Right atrium auricular region (tissue), 2 donors: ENCODE results near the gene CLDN22. TPM values are rescaled to one million over a fixed set of nuclear protein-coding genes. Genes with fewer than 3 reads are reported as not detected.

Experiments
- DNase-seq: peaks from one replicate; pipeline ENCODE4 v3.0.0-alpha.2; 2019; ENCODE audit warnings: low spot score
- H3K27ac ChIP-seq, 2 donors: fragments of 200-600 bp; sonication (generic); 1 replicate in 1 of 2; 2 replicates in 1 of 2; pipeline ENCODE4 v1.5.1; 2016 to 2019
- H3K27me3 ChIP-seq, 2 donors: fragments of 200-600 bp; sonication (generic); one replicate each; pipeline versions ENCODE4 v1.5.1 to v1.6.0; 2017 to 2019
- H3K36me3 ChIP-seq: fragments of 200-600 bp; sonication (generic); one replicate; pipeline ENCODE4 v1.5.1; 2016
- H3K4me1 ChIP-seq, 2 donors: fragments of 200-600 bp; sonication (generic); one replicate each; pipeline versions ENCODE4 v1.5.1 to v1.6.0; 2017 to 2019
- H3K4me3 ChIP-seq, 2 donors: fragments of 200-600 bp; sonication (generic); 1 replicate in 1 of 2; 2 replicates in 1 of 2; pipeline ENCODE4 v1.5.1; 2017 to 2019; ENCODE audit warnings: mild to moderate bottlenecking in 1 of 2, moderate library complexity in 1 of 2
- H3K9me3 ChIP-seq, 2 donors: fragments of 200-600 bp; sonication (generic); one replicate each; pipeline ENCODE4 v1.5.1; 2019
- total RNA-seq, 2 donors: library from RNA; depleted of rRNA; stranded (reverse); fragments of >200 nt; gene quantifications; one replicate each; pipeline ENCODE4 v1.1.0, GENCODE V29; 2016
- TF ChIP-seq, protein P1 (sequence below), 2 donors: fragments of 200-600 bp; sonication (generic); IDR thresholded peaks; one replicate each; pipeline ENCODE4 v1.5.1; 2019; ENCODE audit warnings: antibody characterized with exemption in 2 of 2

The CLDN22 gene
- not detected for total RNA-seq

DNA sequence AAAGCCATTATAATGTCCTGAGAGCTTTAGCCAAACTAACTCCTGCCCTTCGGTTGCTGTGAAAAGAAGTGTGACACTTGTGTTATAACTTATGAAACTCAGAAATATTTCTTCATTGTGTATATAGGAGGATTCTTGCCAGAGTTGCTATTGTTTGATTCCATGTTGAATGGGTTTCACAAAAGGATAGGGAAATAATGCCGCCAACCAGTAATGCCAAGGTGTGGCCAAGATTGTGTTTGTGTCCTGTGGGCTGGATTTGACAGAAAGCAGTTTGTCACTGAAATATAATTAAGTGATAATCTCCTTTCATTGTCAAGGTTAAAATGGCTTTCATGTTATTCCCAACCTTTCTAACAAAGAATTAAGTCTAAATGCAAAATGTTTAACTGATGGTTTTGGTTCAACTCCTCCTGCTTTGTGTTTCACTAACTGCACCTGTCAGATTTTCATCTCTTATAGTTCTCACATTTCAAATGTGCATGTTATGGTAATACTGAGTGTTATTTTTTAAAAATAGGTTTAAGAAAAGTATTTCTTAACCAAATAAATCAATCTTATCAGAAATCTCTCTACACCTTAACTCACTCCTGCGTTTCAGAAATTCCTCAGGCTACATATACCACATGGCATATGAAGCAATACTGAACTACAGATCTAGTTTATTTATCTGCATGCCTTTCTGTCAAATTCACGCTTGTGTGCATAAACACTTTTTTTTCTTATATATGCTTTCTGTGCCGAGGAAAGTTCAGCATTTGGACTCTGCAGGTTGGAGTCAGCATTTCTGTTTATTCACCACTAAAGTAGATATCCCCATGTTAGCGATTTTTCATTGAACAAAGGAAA, at the start of gene CLDN22:
Gene CLDN22 (minus strand): TSS at position 66 of the 849 bp plus-strand sequence. CDS start 58 bp downstream, at position 8.
- TF ChIP-seq, protein P1, sequence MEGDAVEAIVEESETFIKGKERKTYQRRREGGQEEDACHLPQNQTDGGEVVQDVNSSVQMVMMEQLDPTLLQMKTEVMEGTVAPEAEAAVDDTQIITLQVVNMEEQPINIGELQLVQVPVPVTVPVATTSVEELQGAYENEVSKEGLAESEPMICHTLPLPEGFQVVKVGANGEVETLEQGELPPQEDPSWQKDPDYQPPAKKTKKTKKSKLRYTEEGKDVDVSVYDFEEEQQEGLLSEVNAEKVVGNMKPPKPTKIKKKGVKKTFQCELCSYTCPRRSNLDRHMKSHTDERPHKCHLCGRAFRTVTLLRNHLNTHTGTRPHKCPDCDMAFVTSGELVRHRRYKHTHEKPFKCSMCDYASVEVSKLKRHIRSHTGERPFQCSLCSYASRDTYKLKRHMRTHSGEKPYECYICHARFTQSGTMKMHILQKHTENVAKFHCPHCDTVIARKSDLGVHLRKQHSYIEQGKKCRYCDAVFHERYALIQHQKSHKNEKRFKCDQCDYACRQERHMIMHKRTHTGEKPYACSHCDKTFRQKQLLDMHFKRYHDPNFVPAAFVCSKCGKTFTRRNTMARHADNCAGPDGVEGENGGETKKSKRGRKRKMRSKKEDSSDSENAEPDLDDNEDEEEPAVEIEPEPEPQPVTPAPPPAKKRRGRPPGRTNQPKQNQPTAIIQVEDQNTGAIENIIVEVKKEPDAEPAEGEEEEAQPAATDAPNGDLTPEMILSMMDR (IDR thresholded peaks at IDR 0.05) = no peak

DNA sequence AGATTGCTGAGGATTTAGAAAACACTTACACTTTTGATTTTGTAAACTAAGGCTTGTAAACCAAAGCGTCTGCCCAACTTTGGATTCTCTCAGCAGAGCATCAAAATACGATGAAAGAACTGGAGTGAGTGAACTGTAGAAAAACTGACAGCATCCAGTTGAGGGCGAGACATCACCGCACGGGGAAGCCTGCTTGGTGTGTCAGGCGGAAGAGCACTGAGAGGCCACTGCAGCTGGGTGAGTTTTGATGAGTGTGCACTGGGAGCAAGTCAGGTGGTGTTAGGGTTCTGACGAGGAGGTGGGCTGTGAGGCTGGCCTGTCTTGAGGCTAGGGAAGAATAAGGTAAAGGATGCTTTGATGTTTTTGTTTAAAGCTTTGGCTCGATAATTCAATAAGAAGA, 49.0 kb upstream of the CLDN22 start:
- TF ChIP-seq, protein P1 (IDR thresholded peaks at IDR 0.05) = no peak
- no peak overlapping the region for H3K4me3 ChIP-seq
- no peak for DNase-seq
- H3K27ac ChIP-seq = no peak overlapping the region
- no peaks in the 10 kb centered on the region for H3K36me3 ChIP-seq
- no peaks in the 10 kb centered on the region for H3K4me1 ChIP-seq
- H3K27me3 ChIP-seq = no peaks in the 10 kb centered on the region
- H3K9me3 ChIP-seq = peaks cover 0 to 7% of the 10 kb centered on the region in 2 donors

More for the DNA sequence above, at the start of gene CLDN22:
- Histone ChIP-seq H3K27me3 (no peaks in the 10 kb centered on the region), H3K4me3 (no peak within 1 kb of the TSS), H3K27ac (no peak within 1 kb of the TSS), H3K36me3 (no peaks in the 10 kb centered on the region), H3K4me1 (no peaks in the 10 kb centered on the region), H3K9me3 (no peaks in the 10 kb centered on the region)
- no peak for DNase-seq

DNA sequence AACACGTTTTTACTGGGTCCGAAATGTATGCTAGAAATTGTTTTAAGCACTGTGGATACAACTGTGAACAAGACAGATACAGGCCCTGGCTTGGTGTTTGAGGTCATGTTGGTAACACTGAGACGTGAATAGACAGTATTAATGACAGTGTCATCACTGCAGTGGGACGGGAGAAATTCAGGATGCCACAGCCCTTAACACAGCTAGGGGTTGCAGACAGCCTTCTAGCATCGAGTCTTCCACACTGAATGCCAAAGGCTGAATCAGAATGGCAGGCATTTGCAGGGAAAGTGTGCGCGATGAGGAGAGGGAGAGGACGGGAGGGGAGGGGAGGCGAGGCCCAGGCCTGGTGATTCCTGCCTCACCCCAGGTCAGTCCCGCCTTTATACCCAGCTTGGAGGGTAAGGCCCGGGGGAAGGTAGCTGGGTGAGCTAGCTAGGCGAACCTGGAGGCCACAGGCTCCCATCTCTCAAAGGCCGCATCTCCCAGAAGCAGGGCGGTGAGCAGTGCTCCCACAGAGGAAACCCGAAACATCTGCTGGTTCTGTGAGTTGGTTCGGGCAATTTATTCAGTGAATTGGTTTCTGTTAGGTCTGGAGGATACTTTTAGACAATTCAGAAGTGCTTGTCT, 46.2 kb upstream of the CLDN22 start:
- H3K4me1 ChIP-seq = no peaks in the 10 kb centered on the region
- no peak for DNase-seq
- TF ChIP-seq, protein P1 (IDR thresholded peaks at IDR 0.05) = no peak

DNA sequence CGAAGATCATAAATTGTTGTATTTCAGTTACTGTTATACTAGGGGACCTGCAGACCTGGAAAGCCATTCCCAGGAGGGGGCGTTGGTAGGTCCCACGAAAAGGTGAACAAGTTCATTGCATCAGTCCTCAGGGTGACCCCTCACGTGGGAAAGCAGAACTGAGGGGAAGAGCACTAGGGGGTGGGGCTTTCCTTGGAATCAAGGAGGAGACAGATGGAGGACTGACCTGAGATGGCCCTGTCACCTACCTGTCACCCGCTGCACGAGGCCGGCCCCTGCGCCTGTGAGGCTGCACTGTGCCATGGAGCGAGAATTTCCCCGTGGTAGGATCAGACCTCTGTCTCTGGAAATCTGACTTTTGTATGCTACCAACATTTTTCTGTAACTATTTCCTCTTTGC, 43.9 kb upstream of the CLDN22 start:
- no peak for DNase-seq
- H3K4me1 ChIP-seq = no peaks in the 10 kb centered on the region
- no peaks in the 10 kb centered on the region for H3K27me3 ChIP-seq
- no peaks in the 10 kb centered on the region for H3K36me3 ChIP-seq
- H3K27ac ChIP-seq = no peak overlapping the region
- TF ChIP-seq, protein P1 (IDR thresholded peaks at IDR 0.05) = no peak
- no peak overlapping the region for H3K4me3 ChIP-seq
- H3K9me3 ChIP-seq = no peaks in the 10 kb centered on the region

More for the DNA sequence above, 46.2 kb upstream of the CLDN22 start:
- Histone ChIP-seq H3K27ac (no peak overlapping the region), H3K27me3 (no peaks in the 10 kb centered on the region), H3K36me3 (no peaks in the 10 kb centered on the region), H3K4me3 (no peak overlapping the region), H3K9me3 (no peaks in the 10 kb centered on the region)

DNA sequence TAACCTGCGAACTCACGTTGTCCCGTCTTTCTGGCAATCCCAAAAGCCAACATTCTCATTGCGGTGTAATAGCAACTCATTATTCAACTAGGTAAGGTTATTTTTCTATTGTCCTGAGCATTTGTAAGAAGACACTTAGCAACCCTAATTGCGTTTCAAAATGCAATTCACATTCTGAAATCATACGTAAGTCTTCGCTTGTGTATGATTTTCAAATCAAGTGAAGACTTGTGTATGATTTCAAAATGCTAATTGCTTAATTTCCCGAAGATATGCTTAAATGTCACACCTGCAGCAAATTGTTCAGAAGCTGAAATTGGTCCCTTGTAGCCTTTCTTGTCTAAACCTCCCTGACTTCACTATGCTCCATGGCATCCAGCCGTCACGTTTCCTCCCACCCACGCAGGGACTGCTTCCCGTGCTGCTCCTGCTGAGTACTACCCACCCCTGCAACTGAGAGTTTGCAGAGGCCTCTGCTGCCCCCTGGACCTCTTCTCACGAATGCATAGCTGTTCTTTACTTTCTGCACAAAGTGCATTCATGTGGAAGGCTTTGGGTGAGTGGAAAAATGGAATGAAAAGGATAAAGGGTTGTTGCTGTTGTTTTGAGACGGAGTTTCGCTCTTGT, 43.0 kb upstream of the CLDN22 start:
- Histone ChIP-seq H3K4me3 (no peak overlapping the region), H3K27ac (no peak overlapping the region), H3K27me3 (no peaks in the 10 kb centered on the region), H3K9me3 (no peaks in the 10 kb centered on the region), H3K4me1 (no peaks in the 10 kb centered on the region), H3K36me3 (no peaks in the 10 kb centered on the region)
- TF ChIP-seq, protein P1 (IDR thresholded peaks at IDR 0.05) = no peak
- no peak for DNase-seq
